GM18867 (cell line): ENCODE measurements around the gene IFI30.

Source experiments
- ATAC-seq: cut with Tn5 transposase; IDR thresholded peaks from one replicate; pipeline ENCODE4 v1.9.1; 2021; ENCODE audit warnings: mild to moderate bottlenecking, moderate library complexity; ENCODE audit not compliant: unreplicated experiment

Gene IFI30

DNA sequence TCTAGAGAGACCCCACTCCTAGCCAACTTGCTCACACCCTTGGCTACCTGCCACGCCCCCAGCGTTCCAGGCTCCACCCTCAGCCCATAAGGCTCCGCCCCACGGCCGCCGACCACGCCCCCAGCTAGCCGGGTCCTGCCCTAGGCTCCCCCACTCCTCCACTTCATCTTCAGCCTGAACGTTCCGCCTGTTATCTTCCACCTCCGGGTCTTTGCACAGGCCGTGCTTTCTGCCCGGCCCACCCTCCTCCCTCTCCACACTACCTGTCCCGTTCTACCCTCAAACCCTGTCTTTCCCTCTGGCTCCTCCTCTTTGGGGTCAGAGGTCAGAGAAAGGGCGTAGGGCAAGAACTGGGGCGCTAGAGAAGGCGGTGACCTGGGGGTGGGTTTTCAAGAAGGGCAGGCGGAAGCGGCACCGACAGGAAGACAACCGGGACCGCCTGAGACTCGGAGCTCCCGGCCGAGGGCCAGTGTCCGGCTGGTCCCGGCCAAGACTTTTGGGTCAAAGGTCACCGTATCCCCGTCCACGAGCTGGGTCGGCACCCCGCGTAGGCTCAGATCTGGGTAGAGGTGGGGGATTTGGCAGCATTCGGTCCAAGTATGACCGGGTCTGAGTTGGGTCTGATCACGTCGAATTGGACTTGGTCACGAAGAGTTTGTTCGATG is 50.4 kb downstream of the IFI30 start:
- peak; percentile 22 for ATAC-seq

DNA sequence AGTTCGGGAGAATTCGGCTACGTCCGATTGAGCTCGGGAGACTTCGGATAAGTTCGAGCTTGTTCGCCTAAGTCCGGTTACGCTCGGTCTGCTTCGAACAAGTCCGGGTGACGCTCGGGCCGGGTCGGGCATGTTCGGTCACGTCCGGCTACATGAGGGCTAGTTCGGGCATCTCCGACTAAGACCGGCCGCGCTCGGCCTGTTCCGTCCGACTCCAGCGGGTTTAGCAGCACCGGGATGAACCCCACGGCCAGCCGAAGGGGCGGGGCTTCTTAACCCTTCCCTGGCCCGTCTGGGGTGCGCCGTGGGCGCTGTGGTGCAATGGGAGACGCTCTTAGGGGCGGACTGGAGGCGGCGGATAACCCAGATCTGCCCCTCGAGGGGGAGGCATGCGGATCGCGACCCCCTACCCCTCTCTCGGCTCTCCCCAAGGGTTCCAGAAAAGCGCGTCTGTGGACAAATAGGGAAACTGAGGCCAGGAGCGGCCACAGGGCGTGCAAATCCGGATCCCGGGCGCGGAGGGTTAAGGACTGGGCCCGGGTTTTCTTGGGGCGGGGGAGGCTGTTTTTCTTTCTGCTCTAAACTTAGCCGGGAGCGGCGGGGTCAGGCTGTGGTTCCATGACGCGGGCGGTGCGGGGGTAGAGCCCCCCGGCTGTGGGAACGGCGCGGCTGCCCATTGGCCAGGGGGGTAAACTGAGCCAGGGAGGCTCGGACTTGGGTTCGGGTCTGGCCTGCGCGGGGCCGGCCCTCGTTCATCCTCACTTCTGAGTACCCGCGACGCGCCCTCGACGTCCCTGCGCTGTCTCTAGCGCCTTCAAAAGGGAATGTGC is 51.1 kb downstream of the IFI30 start:
- peak; percentile 90 for ATAC-seq

DNA sequence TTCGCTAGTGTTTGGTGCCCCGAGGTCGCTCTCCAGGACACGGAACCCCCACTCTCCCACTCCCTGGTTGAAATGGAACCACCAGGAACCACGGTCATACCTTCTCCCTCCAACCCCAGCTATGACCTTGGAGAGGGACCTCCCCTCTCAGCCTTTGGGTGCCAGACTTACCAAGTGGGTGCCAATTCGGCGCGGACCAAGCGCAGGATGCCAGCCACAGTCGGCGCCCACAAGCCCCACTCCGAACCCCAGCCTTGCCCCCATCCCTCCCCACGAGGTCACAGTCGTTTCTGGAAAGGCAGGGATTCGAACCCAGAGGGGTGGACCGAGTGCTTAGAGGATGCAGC is 51.7 kb downstream of the IFI30 start:
- ATAC-seq = no peak

DNA sequence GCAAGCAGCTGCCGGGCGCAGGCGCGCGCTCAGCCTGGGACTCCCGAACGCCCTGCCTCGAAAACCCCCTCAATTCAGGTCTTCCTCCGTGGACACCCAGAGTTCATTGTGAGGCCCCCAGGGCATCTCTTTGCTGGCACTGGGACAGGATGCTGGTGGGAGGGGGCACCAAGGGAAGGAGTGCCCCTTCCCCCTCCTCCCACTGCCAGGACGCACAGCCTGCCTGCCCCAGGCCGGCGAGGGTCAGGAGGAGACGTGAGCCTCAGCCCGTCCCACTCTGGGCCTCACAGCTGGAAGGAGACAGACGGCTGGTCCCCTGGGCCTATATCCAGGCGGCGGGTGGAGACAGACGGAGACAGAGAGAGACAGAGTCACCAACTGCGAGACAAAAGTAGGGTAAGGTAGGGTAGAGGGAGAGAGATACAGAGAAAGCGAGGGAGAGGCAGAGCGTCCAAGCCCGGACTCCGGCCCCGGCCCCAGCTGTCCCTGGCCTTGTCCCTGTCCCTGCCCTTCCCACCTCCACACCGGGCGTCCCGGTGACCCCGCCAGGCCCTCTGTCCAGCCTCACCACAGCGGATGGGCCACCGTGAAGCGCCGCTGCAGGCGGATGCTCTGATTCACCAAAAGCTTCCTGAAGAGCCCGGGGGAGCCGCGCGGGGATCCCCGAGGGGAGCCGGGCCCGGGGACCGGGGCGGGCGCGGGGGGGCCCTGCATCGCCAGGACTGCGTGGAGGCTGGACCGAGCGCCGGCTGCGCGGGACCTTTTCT is 52.3 kb downstream of the IFI30 start, which contains the start of gene PDE4C:
PDE4C (minus strand) TSS at position 737 of the 767 bp plus-strand sequence; CDS start at position 714, 23 bp downstream.
- no peak for ATAC-seq

DNA sequence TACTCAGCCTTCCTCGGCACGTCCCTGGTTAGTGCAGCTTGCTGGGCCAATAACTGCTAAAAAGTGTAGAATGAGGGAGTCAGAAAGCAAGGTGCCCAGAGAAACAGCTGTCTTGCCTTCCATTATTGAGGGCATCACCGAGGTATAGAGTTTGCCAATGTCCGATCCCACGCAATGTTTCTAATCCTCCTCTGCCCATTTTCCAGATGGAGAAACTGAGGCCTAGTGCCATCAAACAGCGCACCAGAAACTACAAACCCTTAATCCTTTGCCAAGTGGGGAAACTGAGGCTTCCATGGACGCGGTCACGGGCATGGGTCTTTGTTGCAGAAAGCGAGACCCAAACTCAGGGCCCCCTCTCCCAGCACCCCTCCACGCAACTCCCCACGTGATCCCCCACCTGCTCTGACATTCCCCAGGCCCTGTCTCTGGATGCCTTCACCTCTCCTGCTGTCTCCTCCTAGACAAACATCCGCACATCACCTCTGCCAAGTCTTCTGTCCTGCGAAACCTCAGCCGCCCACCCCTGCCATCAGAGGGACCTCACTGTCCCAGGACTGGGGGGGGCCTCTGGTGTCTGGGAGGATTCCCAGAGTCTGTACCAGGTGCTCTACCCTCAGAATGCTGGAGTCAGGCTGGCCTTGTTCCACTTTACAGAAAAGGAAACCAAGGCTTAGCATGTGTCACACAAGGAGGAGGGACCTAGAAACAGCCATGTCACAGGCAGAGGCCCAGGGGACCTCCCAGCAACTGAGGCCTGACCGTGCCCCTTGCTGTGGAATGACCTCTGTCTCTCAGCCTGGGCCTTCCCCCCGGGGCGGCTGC is 53.6 kb downstream of the IFI30 start:
- ATAC-seq = no peak
